K562 (cell line): ENCODE data around the gene PPM1E. TPM values are rescaled to one million over a fixed set of nuclear protein-coding genes. Genes with fewer than 3 reads are reported as not detected.

ENCODE experiments used
- ATAC-seq: fragments of 200-7000 bp; cut with Tn5 transposase; 3 replicates; pipeline ENCODE4 v1.9.1; 2020; ENCODE audit warnings: moderate library complexity
- BruUV-seq: library from RNA; stranded (reverse); fragments of 400-500 nt; replicated peaks from 2 replicates; lab custom pipeline; 2021; lab: Mats Ljungman, UMichigan
- CTCF ChIA-PET: fragments of 300-600 bp; formaldehyde crosslinking; extraction: SDS; loops from one replicate; lab custom pipeline; 2021; ENCODE audit warnings: low intra/inter-chr PET ratio; lab: Yijun Ruan, JAX
- POLR2A ChIA-PET: fragments of 300-600, 350-650 bp; sonication (Branson Sonifier 250); formaldehyde crosslinking; extraction: SDS; loops from one replicate; lab custom pipeline; 2021; ENCODE audit warnings: antibody characterized with exemption, inconsistent platforms; lab: Yijun Ruan, JAX
- DNase-seq, 4 experiments: peaks; one replicate each; pipeline versions ENCODE4 v3.0.0 to v3.0.0-alpha.2; 2011 to 2018; ENCODE audit warnings: low spot score in 3 of 4, mixed read lengths in 3 of 4; ENCODE audit errors: extremely low read depth in 1 of 4
- FAIRE-seq: peaks from 2 replicates; lab custom pipeline; 2011; peaks lifted over from hg19 to GRCh38; lab: Jason Lieb, UNC
- H2AFZ ChIP-seq: 2 replicates; pipeline ENCODE4 v1.6.0; 2011; ENCODE audit warnings: low read depth, low read length, control low read depth, inconsistent platforms
- H3K27ac ChIP-seq: fragments of 200-600 bp; 3 replicates; pipeline ENCODE4 v1.8.0; 2011; ENCODE audit warnings: low read depth, mild to moderate bottlenecking, control low read depth, inconsistent platforms, low read length, moderate library complexity, mixed read lengths; ENCODE audit errors: extremely low read depth
- H3K27me3 ChIP-seq, 2 experiments: fragments of 300-600 bp in 1 of 2; 2 replicates in 1 of 2; 3 replicates in 1 of 2; pipeline versions ENCODE4 v1.6.0 to v1.8.0; 2011; ENCODE audit warnings: inconsistent platforms in 2 of 2, low read length in 2 of 2, mild to moderate bottlenecking in 1 of 2, mixed read lengths in 1 of 2, moderate library complexity in 1 of 2; ENCODE audit not compliant: control insufficient read depth in 2 of 2, insufficient read depth in 2 of 2
- H3K36me3 ChIP-seq: fragments of 300-600 bp; 3 replicates; pipeline ENCODE4 v1.8.0; 2011; ENCODE audit warnings: mild to moderate bottlenecking, low read length, inconsistent platforms; ENCODE audit not compliant: control insufficient read depth, insufficient read depth
- H3K4me1 ChIP-seq, 2 experiments: fragments of 200-600 bp in 1 of 2; replicated peaks in 1 of 2; 2 replicates in 1 of 2; 3 replicates in 1 of 2; pipeline versions ENCODE4 v1.5.1 to v1.8.0; 2011; ENCODE audit warnings: inconsistent platforms in 2 of 2, low read length in 2 of 2, mild to moderate bottlenecking in 1 of 2, mixed read lengths in 1 of 2, moderate library complexity in 1 of 2; ENCODE audit not compliant: control insufficient read depth in 2 of 2, insufficient read depth in 2 of 2
- H3K4me2 ChIP-seq: 2 replicates; pipeline ENCODE4 v1.6.1; 2011; ENCODE audit warnings: low read length, control low read depth, inconsistent platforms, mixed read lengths; ENCODE audit not compliant: insufficient read depth
- H3K4me3 ChIP-seq: fragments of 200-600 bp; sonication (generic), shearing (Covaris generic); 2 replicates; pipeline ENCODE4 v1.5.1; 2016; ENCODE audit warnings: control low read depth, inconsistent platforms
- H3K79me2 ChIP-seq: fragments of 200-600 bp; 3 replicates; pipeline ENCODE4 v1.8.0; 2011; ENCODE audit warnings: low read length, inconsistent platforms; ENCODE audit not compliant: control insufficient read depth, insufficient read depth
- H3K9ac ChIP-seq, 2 experiments: 2 replicates each; pipeline versions ENCODE4 v1.6.0 to v1.6.1; 2011; ENCODE audit warnings: low read depth in 2 of 2, low read length in 2 of 2, control low read depth in 1 of 2, inconsistent platforms in 1 of 2, mild to moderate bottlenecking in 1 of 2, mixed read lengths in 1 of 2; ENCODE audit not compliant: insufficient read depth in 1 of 2
- H3K9me1 ChIP-seq: one replicate; pipeline ENCODE4 v1.6.0; 2011; ENCODE audit warnings: inconsistent platforms, mild to moderate bottlenecking, low read length, moderate library complexity; ENCODE audit not compliant: control insufficient read depth, insufficient read depth
- H3K9me3 ChIP-seq: replicated peaks from 2 replicates; pipeline ENCODE4 v1.5.1; 2011; ENCODE audit warnings: low read depth, low read length, inconsistent platforms; ENCODE audit not compliant: control insufficient read depth, insufficient read depth
- H4K20me1 ChIP-seq: replicated peaks from 2 replicates; pipeline ENCODE4 v1.6.1; 2011; ENCODE audit warnings: low read length, inconsistent platforms, mixed read lengths; ENCODE audit not compliant: control insufficient read depth, insufficient read depth
- HDAC1 ChIP-seq, 2 experiments: fragments of 450-650 bp; IDR thresholded peaks; 2 replicates each; pipeline ENCODE4 v1.6.1; 2016 to 2017; ENCODE audit warnings: inconsistent platforms in 1 of 2, mild to moderate bottlenecking in 1 of 2, moderate library complexity in 1 of 2
- ZBTB11 ChIP-seq, 3 experiments: fragments of 200-800 bp in 1 of 3; fragments of 250-450 bp in 1 of 3; fragments of 450-650 bp in 1 of 3; sonication (Bioruptor Pico) in 1 of 3; sonication (Bioruptor generic) in 1 of 3; formaldehyde crosslinking in 1 of 3; IDR thresholded peaks; 2 replicates each; pipeline versions ENCODE4 v1.6.1 to v1.8.0; 2016 to 2022; ENCODE audit warnings: mild to moderate bottlenecking in 2 of 3, missing genetic modification characterization in 2 of 3, missing compliant biosample characterization in 1 of 3, moderate library complexity in 1 of 3
- WGBS: fragments of 100-300 bp; shearing (Covaris generic); methylation state at CpG from one replicate; pipeline ENCODE4 v1.1.6; 2016; ENCODE audit warnings: low coverage, mixed read lengths; ENCODE audit not compliant: insufficient coverage; ENCODE audit errors: missing lambda C conversion rate; 5-methylcytosine and 5-hydroxymethylcytosine counted together
- in situ Hi-C: fragments of 300-500 bp; cut with MboI; formaldehyde crosslinking; loops from 4 replicates; pipeline ENCODE4 v1.15.0; 2018; ENCODE audit warnings: inconsistent platforms, mixed read lengths
- intact Hi-C: fragments of 100-400 bp; cut with micrococcal nuclease; formaldehyde crosslinking; loops from 2 replicates; pipeline ENCODE4 v1.14.2; 2022
- polyA plus RNA-seq, 8 experiments: library from polyadenylated mRNA; depleted of rRNA in 4 of 8; stranded (reverse) in 5 of 8; unstranded in 3 of 8; fragments of >200 nt; fragmentation: Nextera tagmentation in 2 of 8; fragmentation: Illumina TruSeq in 1 of 8; extraction: Ambion mirVana in 2 of 8; extraction: Trizol in 1 of 8; gene quantifications; 2 replicates each; pipeline versions ENCODE4 v1.2.1 to v1.2.3, GENCODE V29; 2011 to 2014; ENCODE audit warnings: inconsistent platforms in 1 of 8, missing spikeins in 1 of 8
- total RNA-seq, 7 experiments: library from RNA; depleted of rRNA in 6 of 7; stranded (reverse); fragments of >200 nt in 6 of 7; fragmentation: Illumina TruSeq in 2 of 7; extraction: Trizol in 2 of 7; gene quantifications; 2 replicates each; pipeline versions ENCODE4 v1.2.1 to v1.2.3, GENCODE V29; 2011 to 2021; ENCODE audit warnings: low replicate concordance in 1 of 7
- TF ChIP-seq, protein P1 (sequence below): fragments of 250-450 bp; sonication (Bioruptor Pico); IDR thresholded peaks from 2 replicates; pipeline ENCODE4 v1.5.0; 2021; ENCODE audit warnings: mild to moderate bottlenecking, borderline replicate concordance

The PPM1E gene
- total and polyA plus RNA-seq, 9 of the 15 experiments (the other 6 are each of a cell fraction or from before 2014, with no cell fraction given), result 1.0 to 5.7 (median 4.7) TPM

DNA sequence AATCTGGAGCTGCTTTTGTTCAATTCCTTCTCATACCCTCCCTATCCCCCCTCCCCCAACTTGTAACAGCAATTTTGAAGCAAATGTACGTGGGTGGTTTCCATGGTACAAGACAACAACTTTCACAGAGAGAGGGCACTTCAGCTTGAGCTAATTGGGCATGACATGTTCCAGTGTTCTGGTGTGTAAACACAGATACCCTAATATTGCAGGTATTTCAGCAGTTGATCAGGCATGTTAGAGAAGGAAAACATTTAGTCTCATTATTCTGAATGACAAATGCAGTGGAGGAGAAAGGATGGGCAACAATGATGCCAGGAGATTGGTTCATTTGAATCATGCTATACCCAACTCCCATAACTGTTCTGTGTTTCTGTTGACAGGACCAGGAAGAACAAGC is 213.5 kb downstream of the PPM1E start:
- in situ Hi-C loops (no loop called here), intact Hi-C loops (no loop called here)
- no peaks in the 10 kb centered on the region for H3K36me3 ChIP-seq
- H3K79me2 ChIP-seq, result no peaks in the 10 kb centered on the region
- no peak overlapping the region for H3K27ac ChIP-seq
- no peaks in the 10 kb centered on the region for H3K9me3 ChIP-seq
- FAIRE-seq (no peak), DNase-seq (no peak), ATAC-seq (no peak)
- no peak overlapping the region for H3K4me3 ChIP-seq
- CTCF ChIA-PET, result no interaction called here
- no peaks in the 10 kb centered on the region for H4K20me1 ChIP-seq
- POLR2A ChIA-PET, result interaction anchor here (0.6 to 1.1 kb wide), 3 partner anchors 33 to 510 kb away, joined by 3 read pairs; no protein-coding TSS in a partner anchor
- TF ChIP-seq, protein P1, sequence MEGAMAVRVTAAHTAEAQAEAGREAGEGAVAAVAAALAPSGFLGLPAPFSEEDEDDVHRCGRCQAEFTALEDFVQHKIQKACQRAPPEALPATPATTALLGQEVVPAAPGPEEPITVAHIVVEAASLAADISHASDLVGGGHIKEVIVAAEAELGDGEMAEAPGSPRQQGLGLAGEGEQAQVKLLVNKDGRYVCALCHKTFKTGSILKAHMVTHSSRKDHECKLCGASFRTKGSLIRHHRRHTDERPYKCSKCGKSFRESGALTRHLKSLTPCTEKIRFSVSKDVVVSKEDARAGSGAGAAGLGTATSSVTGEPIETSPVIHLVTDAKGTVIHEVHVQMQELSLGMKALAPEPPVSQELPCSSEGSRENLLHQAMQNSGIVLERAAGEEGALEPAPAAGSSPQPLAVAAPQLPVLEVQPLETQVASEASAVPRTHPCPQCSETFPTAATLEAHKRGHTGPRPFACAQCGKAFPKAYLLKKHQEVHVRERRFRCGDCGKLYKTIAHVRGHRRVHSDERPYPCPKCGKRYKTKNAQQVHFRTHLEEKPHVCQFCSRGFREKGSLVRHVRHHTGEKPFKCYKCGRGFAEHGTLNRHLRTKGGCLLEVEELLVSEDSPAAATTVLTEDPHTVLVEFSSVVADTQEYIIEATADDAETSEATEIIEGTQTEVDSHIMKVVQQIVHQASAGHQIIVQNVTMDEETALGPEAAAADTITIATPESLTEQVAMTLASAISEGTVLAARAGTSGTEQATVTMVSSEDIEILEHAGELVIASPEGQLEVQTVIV (CRISPR knock-in tag), result no peak
- TF ChIP-seq ZBTB11 (CRISPR knock-in tag; IDR thresholded peaks at IDR 0.05) (peak in 1 of 3 experiments; percentile 56; a peak in 1 of 6 replicates), HDAC1 (IDR thresholded peaks at IDR 0.05) (no peak)
- no peak overlapping the region for H3K4me2 ChIP-seq
- no peak overlapping the region for H3K9ac ChIP-seq
- no peaks in the 10 kb centered on the region for H3K9me1 ChIP-seq
- no peaks in the 10 kb centered on the region for H3K4me1 ChIP-seq
- no peaks in the 10 kb centered on the region for H3K27me3 ChIP-seq
- 6% methylated on average over 1 of the region's 1 CpG for WGBS
- H2AFZ ChIP-seq, result no peak overlapping the region
- no TSS peak for BruUV-seq
